ENCODE results near the gene SMIM35. TPM values are rescaled to one million over a fixed set of nuclear protein-coding genes. Genes with fewer than 3 reads are reported as not detected.

Gene SMIM35
- total and polyA plus RNA-seq, 9 donors: 0.08 TPM; not detected in 8

- no peak for DNase-seq
- Histone ChIP-seq H3K9me3 (no peaks in the 10 kb centered on the region), H3K27ac (no peak overlapping the region), H3K36me3 (no peaks in the 10 kb centered on the region), H3K27me3 (no peaks in the 10 kb centered on the region), H3K4me1 (ENCODE audit: insufficient read depth) (no peaks in the 10 kb centered on the region), H3K4me3 (no peak overlapping the region)
- TF ChIP-seq POLR2A (IDR thresholded peaks at IDR 0.05): no peak
- TF ChIP-seq EP300 (IDR thresholded peaks at IDR 0.05): no peak
- TF ChIP-seq CTCF (IDR thresholded peaks at IDR 0.05): no peak
- 69 to 84% (median 69%) methylated on average over 2 of the region's 2 CpGs for WGBS, 3 donors
- intact Hi-C loops (cut with DNase I): no loop called here
These were observed 20.1 kb upstream of the SMIM35 start for GRCh38 chr11:118106789-118107335.

- Histone ChIP-seq H3K4me1 (ENCODE audit: insufficient read depth) (no peaks in the 10 kb centered on the region), H3K27me3 (no peaks in the 10 kb centered on the region), H3K36me3 (no peaks in the 10 kb centered on the region), H3K9me3 (no peaks in the 10 kb centered on the region), H3K27ac (no peak overlapping the region), H3K4me3 (no peak overlapping the region)
- intact Hi-C loops (cut with DNase I): no loop called here
- TF ChIP-seq CTCF (IDR thresholded peaks at IDR 0.05) (no peak), POLR2A (IDR thresholded peaks at IDR 0.05) (no peak), EP300 (IDR thresholded peaks at IDR 0.05) (no peak)
- no peak for DNase-seq
- WGBS, 3 donors: 55 to 63% (median 61%) methylated on average over 4 of the region's 4 CpGs
These were observed 19.0 kb upstream of the SMIM35 start for GRCh38 chr11:118105657-118106305.

GRCh38 chr11:118104491-118104890 is 17.7 kb upstream of the SMIM35 start:
- no peaks in the 10 kb centered on the region for H3K9me3 ChIP-seq
- H3K36me3 ChIP-seq: no peaks in the 10 kb centered on the region
- intact Hi-C loops (cut with DNase I): no loop called here
- no peak overlapping the region for H3K27ac ChIP-seq
- H3K27me3 ChIP-seq: no peaks in the 10 kb centered on the region
- 92 to 96% (median 92%) methylated on average over 6 of the region's 6 CpGs for WGBS, 3 donors
- no peak for TF ChIP-seq EP300 (IDR thresholded peaks at IDR 0.05)
- TF ChIP-seq CTCF (IDR thresholded peaks at IDR 0.05): no peak
- TF ChIP-seq POLR2A (IDR thresholded peaks at IDR 0.05): no peak
- DNase-seq: no peak
- no peak overlapping the region for H3K4me3 ChIP-seq
- no peaks in the 10 kb centered on the region for H3K4me1 ChIP-seq (ENCODE audit: insufficient read depth)

GRCh38 chr11:118102721-118103261 is 16.0 kb upstream of the SMIM35 start:
- no peaks in the 10 kb centered on the region for H3K27me3 ChIP-seq
- H3K4me1 ChIP-seq (ENCODE audit: insufficient read depth): no peaks in the 10 kb centered on the region
- DNase-seq: no peak
- intact Hi-C loops (cut with DNase I): no loop called here
- no peak overlapping the region for H3K4me3 ChIP-seq
- H3K9me3 ChIP-seq: no peaks in the 10 kb centered on the region
- H3K27ac ChIP-seq: no peak overlapping the region
- TF ChIP-seq CTCF (IDR thresholded peaks at IDR 0.05) (no peak), EP300 (IDR thresholded peaks at IDR 0.05) (no peak), POLR2A (IDR thresholded peaks at IDR 0.05) (no peak)
- 59 to 69% (median 61%) methylated on average over 13 of the region's 13 CpGs for WGBS, 3 donors
- no peaks in the 10 kb centered on the region for H3K36me3 ChIP-seq
